Subcutaneous abdominal adipose tissue (tissue), 5 donors: Measurements from ENCODE around the gene RGS10.

Source experiments
- H3K27ac ChIP-seq: one replicate; pipeline ENCODE4 v1.7.0; 2013; ENCODE audit warnings: low read depth, mild to moderate bottlenecking, inconsistent platforms, low read length, moderate library complexity
- H3K27me3 ChIP-seq, 5 donors: one replicate each; pipeline ENCODE4 v1.7.0; 2013; ENCODE audit warnings: low read length in 5 of 5, inconsistent platforms in 1 of 5; ENCODE audit not compliant: control insufficient read depth in 5 of 5, insufficient read depth in 4 of 5
- H3K36me3 ChIP-seq, 5 donors: one replicate each; pipeline ENCODE4 v1.7.0; 2013; ENCODE audit warnings: low read length in 5 of 5; ENCODE audit not compliant: control insufficient read depth in 5 of 5, insufficient read depth in 5 of 5
- H3K4me1 ChIP-seq, 5 donors: one replicate each; pipeline ENCODE4 v1.7.0; 2013; ENCODE audit warnings: low read length in 5 of 5, mild to moderate bottlenecking in 3 of 5, moderate library complexity in 1 of 5; ENCODE audit not compliant: control insufficient read depth in 5 of 5, insufficient read depth in 5 of 5
- H3K4me3 ChIP-seq, 5 donors: one replicate each; pipeline ENCODE4 v1.7.0; 2013; ENCODE audit warnings: low read length in 5 of 5, low read depth in 1 of 5
- H3K9ac ChIP-seq, 5 donors: one replicate each; pipeline ENCODE4 v1.7.0; 2013; ENCODE audit warnings: low read length in 5 of 5, mild to moderate bottlenecking in 4 of 5, moderate library complexity in 3 of 5
- H3K9me3 ChIP-seq, 5 donors: one replicate each; pipeline ENCODE4 v1.7.0; 2013; ENCODE audit warnings: low read length in 5 of 5; ENCODE audit not compliant: control insufficient read depth in 5 of 5
- donor health status: healthy.
- donor health status: healthy.
- donor health status: healthy.
- donor health status: healthy.
- donor health status: healthy.

The RGS10 gene

DNA sequence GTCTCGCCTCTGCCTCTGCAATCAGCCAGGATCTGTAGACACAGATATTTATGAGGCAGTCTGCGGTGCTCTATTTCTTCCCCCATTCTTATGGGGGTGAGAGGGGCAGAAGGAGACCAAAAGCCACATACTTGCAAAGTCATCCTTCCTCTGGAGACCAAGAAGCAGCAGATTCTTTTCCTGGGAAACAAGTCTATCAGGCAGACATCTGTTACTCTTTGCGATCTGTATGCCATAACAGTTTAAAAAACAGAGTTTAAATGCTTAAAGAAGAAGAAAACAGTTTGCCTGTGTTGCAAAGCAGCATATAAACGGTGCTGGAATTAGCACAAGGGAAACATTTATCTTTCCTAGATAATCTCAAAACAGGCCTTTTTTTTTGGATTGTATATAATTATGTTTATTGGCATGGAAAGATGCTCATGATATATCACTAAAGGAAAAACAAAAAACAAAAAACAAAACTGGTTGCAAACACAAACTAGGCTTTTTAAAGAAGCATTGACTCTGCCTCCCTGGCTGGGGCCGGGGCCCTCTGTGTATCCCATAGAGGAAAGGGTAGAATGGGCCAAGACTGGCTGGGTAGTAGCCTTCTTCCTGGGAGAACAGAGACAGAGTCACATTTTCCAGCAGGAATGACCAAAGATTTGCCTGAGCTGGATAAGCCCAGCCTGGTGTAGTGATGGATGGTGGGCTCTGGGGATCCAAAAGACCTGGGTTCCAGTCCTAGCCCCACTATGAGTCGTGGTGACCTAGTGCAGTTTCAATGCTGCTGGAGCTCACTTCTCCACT lies 50.4 kb downstream of the RGS10 start:
- peaks cover 0 to 29% (median 12%) of the 10 kb centered on the region in 5 donors for H3K4me1 ChIP-seq
- no peak overlapping the region for H3K9ac ChIP-seq
- H3K9me3 ChIP-seq: no peaks in the 10 kb centered on the region
- H3K36me3 ChIP-seq: no peaks in the 10 kb centered on the region
- no peaks in the 10 kb centered on the region for H3K27me3 ChIP-seq
- no peak overlapping the region for H3K27ac ChIP-seq
- H3K4me3 ChIP-seq: no peak overlapping the region

DNA sequence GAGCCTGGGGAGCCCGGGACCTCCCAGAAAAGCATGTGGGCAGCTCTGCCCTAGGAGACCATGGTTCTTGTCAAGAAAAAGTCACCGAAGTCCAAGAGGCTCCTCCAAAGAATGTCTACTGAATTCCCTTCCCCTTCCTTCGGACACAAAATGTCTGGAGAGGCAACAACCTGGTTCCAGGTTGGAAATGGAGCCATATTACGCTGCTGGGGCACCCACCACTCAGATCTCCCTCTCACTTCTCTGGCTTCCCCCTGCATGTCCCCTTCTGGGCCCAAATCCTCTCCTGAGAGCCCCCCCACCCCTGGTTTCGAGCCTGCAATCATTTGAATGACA lies 52.6 kb downstream of the RGS10 start:
- Histone ChIP-seq H3K4me1 (peaks cover 0 to 29% (median 12%) of the 10 kb centered on the region in 5 donors), H3K36me3 (no peaks in the 10 kb centered on the region), H3K4me3 (peak overlapping the region in 1 of 5 donors; percentile 60), H3K9ac (no peak overlapping the region), H3K27ac (no peak overlapping the region), H3K27me3 (no peaks in the 10 kb centered on the region), H3K9me3 (no peaks in the 10 kb centered on the region)

DNA sequence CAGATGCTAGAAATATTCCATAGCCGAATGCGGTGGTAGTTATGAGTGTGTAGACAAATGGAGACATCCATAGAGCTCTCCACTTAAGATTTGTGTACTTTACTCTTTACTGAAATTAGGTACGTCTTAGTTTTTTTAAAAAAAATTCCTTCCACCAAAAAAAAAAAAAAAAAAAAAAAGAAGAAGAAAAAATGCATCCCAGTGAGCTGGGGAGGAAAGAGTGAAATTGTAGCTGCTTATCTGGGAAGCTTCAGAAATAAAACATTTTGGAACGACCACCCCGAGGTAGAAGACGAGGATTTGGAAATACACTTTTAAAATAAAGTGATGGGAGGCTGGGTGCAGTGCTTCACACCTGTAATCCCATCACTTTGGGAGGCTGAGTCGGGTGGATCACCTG lies 53.8 kb downstream of the RGS10 start:
- Histone ChIP-seq H3K9ac (no peak overlapping the region), H3K27me3 (no peaks in the 10 kb centered on the region), H3K4me3 (no peak overlapping the region), H3K9me3 (no peaks in the 10 kb centered on the region), H3K27ac (no peak overlapping the region), H3K4me1 (peaks cover 0 to 19% (median 9%) of the 10 kb centered on the region in 5 donors), H3K36me3 (no peaks in the 10 kb centered on the region)

GRCh38 chr10:119483839-119484238 lies 58.7 kb downstream of the RGS10 start:
- H3K27ac ChIP-seq: no peak overlapping the region
- no peaks in the 10 kb centered on the region for H3K36me3 ChIP-seq
- H3K9ac ChIP-seq: no peak overlapping the region
- H3K27me3 ChIP-seq: peaks cover 0 to 6% (median 5%) of the 10 kb centered on the region in 5 donors
- peaks cover 0 to 3% (median 0%) of the 10 kb centered on the region in 5 donors for H3K4me1 ChIP-seq
- H3K4me3 ChIP-seq: no peak overlapping the region
- no peaks in the 10 kb centered on the region for H3K9me3 ChIP-seq

GRCh38 chr10:119483001-119483400 lies 59.5 kb downstream of the RGS10 start:
- Histone ChIP-seq H3K4me1 (peaks cover 0 to 3% (median 0%) of the 10 kb centered on the region in 5 donors), H3K27ac (no peak overlapping the region), H3K4me3 (no peak overlapping the region), H3K9ac (no peak overlapping the region), H3K9me3 (no peaks in the 10 kb centered on the region), H3K36me3 (no peaks in the 10 kb centered on the region), H3K27me3 (peaks cover 2 to 8% (median 6%) of the 10 kb centered on the region in 5 donors)

GRCh38 chr10:119481781-119482426 lies 60.6 kb downstream of the RGS10 start:
- Histone ChIP-seq H3K36me3 (no peaks in the 10 kb centered on the region), H3K27ac (no peak overlapping the region), H3K27me3 (peaks cover 5 to 14% (median 9%) of the 10 kb centered on the region in 5 donors), H3K9me3 (no peaks in the 10 kb centered on the region), H3K4me3 (no peak overlapping the region), H3K4me1 (peaks cover 0 to 3% (median 0%) of the 10 kb centered on the region in 5 donors), H3K9ac (no peak overlapping the region)

- Histone ChIP-seq H3K9ac (no peak overlapping the region), H3K4me3 (no peak overlapping the region), H3K9me3 (no peaks in the 10 kb centered on the region), H3K4me1 (peaks cover 0 to 3% (median 0%) of the 10 kb centered on the region in 5 donors), H3K27ac (no peak overlapping the region), H3K27me3 (peaks cover 5 to 17% (median 9%) of the 10 kb centered on the region in 5 donors), H3K36me3 (no peaks in the 10 kb centered on the region)
These were observed 61.9 kb downstream of the RGS10 start for GRCh38 chr10:119480667-119481066.

GRCh38 chr10:119479532-119479931 lies 63.0 kb downstream of the RGS10 start:
- Histone ChIP-seq H3K9me3 (no peaks in the 10 kb centered on the region), H3K36me3 (no peaks in the 10 kb centered on the region), H3K4me3 (no peak overlapping the region), H3K4me1 (peaks cover 0 to 3% (median 0%) of the 10 kb centered on the region in 5 donors), H3K9ac (no peak overlapping the region), H3K27me3 (peaks cover 5 to 17% (median 9%) of the 10 kb centered on the region in 5 donors), H3K27ac (no peak overlapping the region)

DNA sequence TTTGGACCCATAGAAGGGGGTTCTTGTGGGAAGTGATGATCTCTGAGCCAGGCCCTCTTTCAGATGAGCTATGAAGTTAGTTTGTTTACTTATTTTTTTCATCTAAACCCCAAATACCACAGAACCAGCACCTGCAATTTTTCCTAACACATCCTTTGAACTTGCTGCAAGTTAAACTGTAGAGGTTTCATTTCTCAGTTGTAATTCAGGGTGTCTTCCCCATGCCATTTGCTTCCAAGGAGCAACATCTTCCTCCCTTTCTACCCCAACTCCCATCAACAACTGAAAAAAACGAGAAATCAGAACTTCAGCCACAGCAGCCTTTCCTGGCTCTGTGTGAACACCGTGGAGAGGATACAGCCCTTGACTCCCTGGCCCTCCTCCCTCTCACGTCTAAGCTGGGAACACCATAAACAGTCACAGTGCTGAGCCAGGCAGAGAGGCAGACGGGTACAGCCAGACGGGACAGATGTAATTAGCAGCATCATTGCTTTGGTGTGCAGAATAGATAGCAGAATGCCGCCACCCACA lies 63.6 kb downstream of the RGS10 start:
- H3K27ac ChIP-seq: no peak overlapping the region
- no peaks in the 10 kb centered on the region for H3K9me3 ChIP-seq
- H3K4me3 ChIP-seq: no peak overlapping the region
- H3K36me3 ChIP-seq: no peaks in the 10 kb centered on the region
- peaks cover 0 to 3% (median 0%) of the 10 kb centered on the region in 5 donors for H3K4me1 ChIP-seq
- peaks cover 5 to 17% (median 9%) of the 10 kb centered on the region in 5 donors for H3K27me3 ChIP-seq
- H3K9ac ChIP-seq: no peak overlapping the region
